ENCODE results near the gene NUS1. TPM values are rescaled to one million over a fixed set of nuclear protein-coding genes. Genes with fewer than 3 reads are reported as not detected.

The NUS1 gene
- total RNA-seq, 4 donors from 2014 or later: 14.1 to 23.7 (median 20.2) TPM

Other genes with a start within 250 kb of the NUS1 start
- not detected for gene ROS1, start 249.5 kb upstream of the NUS1 start, total RNA-seq
- 10 to 100 TPM in 2 of 4 donors, 1 to 10 TPM in 2; 6.9 to 13.2 (median 10.0) TPM for gene DCBLD1, start 192.8 kb upstream of the NUS1 start, total RNA-seq
- gene GOPC, start 73.0 kb upstream of the NUS1 start, total RNA-seq: 10 to 100 TPM; 25.5 to 34.1 (median 31.0) TPM
- 10 to 100 TPM; 12.7 to 40.4 (median 16.5) TPM for gene SLC35F1, start 231.8 kb downstream of the NUS1 start, total RNA-seq